K562 (cell line): Measurements from ENCODE around the gene ANKLE1. TPM values are rescaled to one million over a fixed set of nuclear protein-coding genes. Genes with fewer than 3 reads are reported as not detected.

Experiments used
- BRD9 ChIP-seq: fragments of 450-650 bp; IDR thresholded peaks from 2 replicates; pipeline ENCODE4 v1.6.1; 2018; ENCODE audit warnings: low read depth; ENCODE audit not compliant: partially characterized antibody
- BRF2 ChIP-seq: IDR thresholded peaks from 3 replicates; pipeline ENCODE4 v1.6.1; 2011; ENCODE audit warnings: borderline replicate concordance, mild to moderate bottlenecking; ENCODE audit not compliant: insufficient read length, insufficient read depth
- CBX3 ChIP-seq, 2 experiments: IDR thresholded peaks; 1 replicate in 1 of 2; 2 replicates in 1 of 2; pipeline ENCODE4 v1.6.1; 2012; ENCODE audit warnings: inconsistent platforms in 2 of 2, low read length in 2 of 2, borderline replicate concordance in 1 of 2, control low read depth in 1 of 2
- CREM ChIP-seq: IDR thresholded peaks from 2 replicates; pipeline ENCODE4 v1.6.1; 2014; ENCODE audit warnings: antibody characterized with exemption, low read depth
- ESRRB ChIP-seq: fragments of 250-450 bp; sonication (Bioruptor Pico); IDR thresholded peaks from 2 replicates; pipeline ENCODE4 v1.5.0; 2020; ENCODE audit warnings: mild to moderate bottlenecking, moderate library complexity, borderline replicate concordance
- GATAD2B ChIP-seq: fragments of 450-650 bp; IDR thresholded peaks from 2 replicates; pipeline ENCODE4 v1.6.1; 2017; ENCODE audit warnings: mild to moderate bottlenecking, borderline replicate concordance
- HNRNPLL ChIP-seq: fragments of 200-400 bp; formaldehyde crosslinking; IDR thresholded peaks from 2 replicates; pipeline ENCODE4 v1.6.1; 2017; ENCODE audit warnings: low read length, low read depth, mild to moderate bottlenecking; ENCODE audit not compliant: poor library complexity, severe bottlenecking
- JUND ChIP-seq, 2 experiments: IDR thresholded peaks; 2 replicates in 1 of 2; 3 replicates in 1 of 2; pipeline ENCODE4 v1.6.1; 2011; ENCODE audit warnings: borderline replicate concordance in 2 of 2, low read depth in 2 of 2, low read length in 2 of 2, improper control_type of control experiment in 1 of 2, missing biosample characterization in 1 of 2, missing genetic modification characterization in 1 of 2, missing genetic modification reagents in 1 of 2
- MCM3 ChIP-seq: fragments of 450-650 bp; IDR thresholded peaks from 2 replicates; pipeline ENCODE4 v1.6.1; 2016
- PURB ChIP-seq: sonication (generic); formaldehyde crosslinking; IDR thresholded peaks from 2 replicates; pipeline ENCODE4 v1.9.0; 2021; ENCODE audit warnings: low read depth, mild to moderate bottlenecking, missing genetic modification reagents
- RB1 ChIP-seq: fragments of 450-650 bp; IDR thresholded peaks from 2 replicates; pipeline ENCODE4 v1.6.1; 2017; ENCODE audit warnings: low read depth, mild to moderate bottlenecking
- RFX7 ChIP-seq: fragments of 250-450 bp; sonication (Bioruptor Pico); IDR thresholded peaks from 2 replicates; pipeline ENCODE4 v1.5.1; 2021; ENCODE audit warnings: mild to moderate bottlenecking
- SLC30A9 ChIP-seq: fragments of 250-450 bp; sonication (Bioruptor Pico); IDR thresholded peaks from 2 replicates; pipeline ENCODE4 v1.8.0; 2022; ENCODE audit warnings: mild to moderate bottlenecking, moderate library complexity
- SMAD1 ChIP-seq: fragments of 150-350 bp; IDR thresholded peaks from 2 replicates; pipeline ENCODE4 v1.6.1; 2014; ENCODE audit warnings: low read length, low read depth; ENCODE audit not compliant: partially characterized antibody
- SMARCE1 ChIP-seq: fragments of 450-650 bp; IDR thresholded peaks from 2 replicates; pipeline ENCODE4 v1.7.1; 2016; ENCODE audit warnings: mild to moderate bottlenecking
- SP1 ChIP-seq: sonication (generic); formaldehyde crosslinking; IDR thresholded peaks from 2 replicates; pipeline ENCODE4 v1.8.1; 2022; ENCODE audit warnings: mild to moderate bottlenecking, missing genetic modification reagents
- YBX1 ChIP-seq: fragments of 450-650 bp; IDR thresholded peaks from 2 replicates; pipeline ENCODE4 v1.7.1; 2016; ENCODE audit warnings: mild to moderate bottlenecking
- ZC3H8 ChIP-seq: fragments of 450-650 bp; IDR thresholded peaks from 2 replicates; pipeline ENCODE4 v1.6.1; 2017
- ZNF232 ChIP-seq: sonication (generic); formaldehyde crosslinking; IDR thresholded peaks from 2 replicates; pipeline ENCODE4 v1.8.0; 2022; ENCODE audit warnings: mild to moderate bottlenecking, missing genetic modification reagents
- ZNF324 ChIP-seq: fragments of 250-450 bp; sonication (Bioruptor Pico); IDR thresholded peaks from 2 replicates; pipeline ENCODE4 v1.4.0; 2020; ENCODE audit warnings: mild to moderate bottlenecking
- ZNF75A ChIP-seq: fragments of 450-650 bp; formaldehyde crosslinking; IDR thresholded peaks from 2 replicates; pipeline ENCODE4 v1.4.0; 2020; ENCODE audit warnings: mild to moderate bottlenecking
- polyA plus RNA-seq, 8 experiments: library from polyadenylated mRNA; depleted of rRNA in 4 of 8; stranded (reverse) in 5 of 8; unstranded in 3 of 8; fragments of >200 nt; fragmentation: Nextera tagmentation in 2 of 8; fragmentation: Illumina TruSeq in 1 of 8; extraction: Ambion mirVana in 2 of 8; extraction: Trizol in 1 of 8; gene quantifications; 2 replicates each; pipeline versions ENCODE4 v1.2.1 to v1.2.3, GENCODE V29; 2011 to 2014; ENCODE audit warnings: inconsistent platforms in 1 of 8, missing spikeins in 1 of 8
- total RNA-seq, 7 experiments: library from RNA; depleted of rRNA in 6 of 7; stranded (reverse); fragments of >200 nt in 6 of 7; fragmentation: Illumina TruSeq in 2 of 7; extraction: Trizol in 2 of 7; gene quantifications; 2 replicates each; pipeline versions ENCODE4 v1.2.1 to v1.2.3, GENCODE V29; 2011 to 2021; ENCODE audit warnings: low replicate concordance in 1 of 7
- TF ChIP-seq, protein P1 (sequence below): sonication (generic); formaldehyde crosslinking; IDR thresholded peaks from 2 replicates; pipeline ENCODE4 v1.8.0; 2022; ENCODE audit warnings: mild to moderate bottlenecking, missing genetic modification reagents

The ANKLE1 gene
- total and polyA plus RNA-seq, 9 of the 15 experiments (the other 6 are each of a cell fraction or from before 2014, with no cell fraction given) = 0.63 to 9.2 (median 2.9) TPM

DNA sequence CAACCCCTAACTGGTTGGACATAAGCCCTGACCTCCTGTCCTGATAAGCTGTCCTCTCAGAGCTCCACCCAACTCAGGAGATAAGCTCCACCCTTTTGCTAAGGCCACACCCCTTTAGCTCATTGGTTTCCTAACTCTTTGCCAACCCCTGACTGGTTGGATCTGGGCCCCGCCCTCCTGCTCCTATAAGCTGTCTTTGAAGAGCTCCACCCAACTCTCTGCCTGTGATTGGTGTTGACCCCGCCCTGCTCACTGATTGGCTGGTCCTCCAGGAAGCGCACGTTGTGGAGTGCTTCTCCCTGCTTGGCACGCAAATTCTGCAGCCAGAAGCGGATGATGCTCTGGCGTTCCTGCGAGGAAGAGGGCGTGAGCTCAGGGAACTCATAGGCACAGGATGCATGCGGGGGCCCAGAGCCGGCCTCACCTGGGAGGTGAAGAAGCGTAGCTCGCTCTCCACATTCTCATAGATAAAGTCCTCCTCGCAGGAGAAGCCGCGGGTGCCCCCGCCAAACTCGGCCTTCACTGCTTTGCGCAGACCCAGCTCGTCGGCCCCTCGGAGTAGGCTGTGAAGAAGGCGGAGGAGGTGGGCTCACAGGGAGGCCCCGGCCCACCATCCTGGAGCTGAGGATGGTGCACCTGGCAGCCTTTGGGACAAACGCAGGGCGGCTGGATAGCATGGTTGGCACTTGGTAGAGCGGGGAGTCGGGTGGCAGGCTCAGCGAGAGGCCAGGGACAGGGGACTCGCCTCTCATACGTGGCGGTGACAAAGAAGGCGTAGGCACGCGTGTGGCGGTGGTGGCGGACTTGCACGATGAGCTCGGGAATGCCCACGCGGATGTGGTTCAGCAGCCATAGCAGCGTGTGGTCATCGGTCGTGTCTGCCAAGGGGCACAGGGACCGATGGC is 51.2 kb downstream of the ANKLE1 start (continued):
- TF ChIP-seq PURB (no peak), RB1 (0 out of 2 replicates have a peak, but pooled peaks have one; percentile 20), ZC3H8 (no peak), BRF2 (no peak), ZNF75A (no peak), ZNF232 (no peak), CBX3 (IDR thresholded peaks at IDR 0.05; ENCODE audit: borderline replicate concordance in 1 of 2, low read length in 2 of 2) (peak in 1 of 2 experiments; percentile 9; a peak in 1 of 3 replicates), BRD9 (no peak), MCM3 (no peak), CREM (no peak), YBX1 (no peak), SMARCE1 (no peak), SMAD1 (no peak), ZNF324 (CRISPR knock-in tag) (no peak), GATAD2B (no peak), HNRNPLL (no peak), ESRRB (CRISPR knock-in tag) (no peak), JUND (IDR thresholded peaks at IDR 0.05; ENCODE audit: borderline replicate concordance, low read depth, low read length) (no peak), JUND (tag; IDR thresholded peaks at IDR 0.05; ENCODE audit: borderline replicate concordance, low read depth, low read length) (no peak), SP1 (CRISPR knock-in tag) (peak; percentile 97), RFX7 (no peak), SLC30A9 (CRISPR knock-in tag) (no peak)
- TF ChIP-seq, protein P1, sequence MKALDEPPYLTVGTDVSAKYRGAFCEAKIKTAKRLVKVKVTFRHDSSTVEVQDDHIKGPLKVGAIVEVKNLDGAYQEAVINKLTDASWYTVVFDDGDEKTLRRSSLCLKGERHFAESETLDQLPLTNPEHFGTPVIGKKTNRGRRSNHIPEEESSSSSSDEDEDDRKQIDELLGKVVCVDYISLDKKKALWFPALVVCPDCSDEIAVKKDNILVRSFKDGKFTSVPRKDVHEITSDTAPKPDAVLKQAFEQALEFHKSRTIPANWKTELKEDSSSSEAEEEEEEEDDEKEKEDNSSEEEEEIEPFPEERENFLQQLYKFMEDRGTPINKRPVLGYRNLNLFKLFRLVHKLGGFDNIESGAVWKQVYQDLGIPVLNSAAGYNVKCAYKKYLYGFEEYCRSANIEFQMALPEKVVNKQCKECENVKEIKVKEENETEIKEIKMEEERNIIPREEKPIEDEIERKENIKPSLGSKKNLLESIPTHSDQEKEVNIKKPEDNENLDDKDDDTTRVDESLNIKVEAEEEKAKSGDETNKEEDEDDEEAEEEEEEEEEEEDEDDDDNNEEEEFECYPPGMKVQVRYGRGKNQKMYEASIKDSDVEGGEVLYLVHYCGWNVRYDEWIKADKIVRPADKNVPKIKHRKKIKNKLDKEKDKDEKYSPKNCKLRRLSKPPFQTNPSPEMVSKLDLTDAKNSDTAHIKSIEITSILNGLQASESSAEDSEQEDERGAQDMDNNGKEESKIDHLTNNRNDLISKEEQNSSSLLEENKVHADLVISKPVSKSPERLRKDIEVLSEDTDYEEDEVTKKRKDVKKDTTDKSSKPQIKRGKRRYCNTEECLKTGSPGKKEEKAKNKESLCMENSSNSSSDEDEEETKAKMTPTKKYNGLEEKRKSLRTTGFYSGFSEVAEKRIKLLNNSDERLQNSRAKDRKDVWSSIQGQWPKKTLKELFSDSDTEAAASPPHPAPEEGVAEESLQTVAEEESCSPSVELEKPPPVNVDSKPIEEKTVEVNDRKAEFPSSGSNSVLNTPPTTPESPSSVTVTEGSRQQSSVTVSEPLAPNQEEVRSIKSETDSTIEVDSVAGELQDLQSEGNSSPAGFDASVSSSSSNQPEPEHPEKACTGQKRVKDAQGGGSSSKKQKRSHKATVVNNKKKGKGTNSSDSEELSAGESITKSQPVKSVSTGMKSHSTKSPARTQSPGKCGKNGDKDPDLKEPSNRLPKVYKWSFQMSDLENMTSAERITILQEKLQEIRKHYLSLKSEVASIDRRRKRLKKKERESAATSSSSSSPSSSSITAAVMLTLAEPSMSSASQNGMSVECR (CRISPR knock-in tag) = no peak
